Fibroblast of lung (primary cell): ENCODE results near the gene SMIM5.

Experiments
- CTCF ChIP-seq, 2 donors: IDR thresholded peaks in 1 of 2; conservative IDR thresholded peaks in 1 of 2; 1 replicate in 1 of 2; 2 replicates in 1 of 2; pipeline ENCODE4 v1.5.1; 2011 to 2012; ENCODE audit warnings: low read length in 2 of 2, control low read depth in 1 of 2, inconsistent platforms in 1 of 2, low read depth in 1 of 2, mild to moderate bottlenecking in 1 of 2
- EZH2 ChIP-seq: IDR thresholded peaks from 2 replicates; pipeline ENCODE4 v1.5.1; 2012; ENCODE audit warnings: low read length, control low read depth, mild to moderate bottlenecking; ENCODE audit errors: missing control alignments

GRCh38 chr17:75616521-75617122, 16.6 kb upstream of the SMIM5 start:
- no peak for TF ChIP-seq CTCF (conservative IDR thresholded peaks at IDR 0.05 in 1 of 2, IDR thresholded peaks at IDR 0.05 in 1 of 2; ENCODE audit: low read depth in 1 of 2, low read length in 2 of 2)
- TF ChIP-seq EZH2, result no peak
